HepG2 (cell line): ENCODE measurements around the gene CACNB4. TPM values are rescaled to one million over a fixed set of nuclear protein-coding genes. Genes with fewer than 3 reads are reported as not detected.

Experiments
- CHCHD3 ChIP-seq: sonication (generic); formaldehyde crosslinking; IDR thresholded peaks from 2 replicates; pipeline ENCODE4 v1.8.0; 2022; ENCODE audit warnings: mild to moderate bottlenecking, missing genetic modification reagents, moderate library complexity
- GATAD1 ChIP-seq: IDR thresholded peaks from 2 replicates; pipeline ENCODE4 v1.6.1; 2016; ENCODE audit warnings: missing genetic modification reagents, missing compliant biosample characterization
- NR0B2 ChIP-seq: sonication (generic); formaldehyde crosslinking; IDR thresholded peaks from 2 replicates; pipeline ENCODE4 v1.4.0; 2020; ENCODE audit warnings: mild to moderate bottlenecking, missing genetic modification reagents
- NR3C1 ChIP-seq: sonication (generic); formaldehyde crosslinking; IDR thresholded peaks from 2 replicates; pipeline ENCODE4 v1.4.0; 2020; ENCODE audit warnings: missing genetic modification reagents
- SOX6 ChIP-seq, 2 experiments: fragments of 450-650 bp in 1 of 2; sonication (generic) in 1 of 2; formaldehyde crosslinking in 1 of 2; IDR thresholded peaks; 2 replicates each; pipeline versions ENCODE4 v1.4.0 to v1.6.1; 2017 to 2020; ENCODE audit warnings: antibody characterized with exemption in 1 of 2, mild to moderate bottlenecking in 1 of 2, missing genetic modification reagents in 1 of 2
- STAT6 ChIP-seq: sonication (generic); formaldehyde crosslinking; IDR thresholded peaks from 2 replicates; pipeline ENCODE4 v1.4.0; 2020; ENCODE audit warnings: missing genetic modification reagents, mild to moderate bottlenecking, borderline replicate concordance
- TBX2 ChIP-seq: sonication (generic); formaldehyde crosslinking; IDR thresholded peaks from 2 replicates; pipeline ENCODE4 v1.5.0; 2020; ENCODE audit warnings: missing genetic modification reagents, mild to moderate bottlenecking, borderline replicate concordance
- THRA ChIP-seq: sonication (generic); formaldehyde crosslinking; IDR thresholded peaks from 2 replicates; pipeline ENCODE4 v1.4.0; 2020; ENCODE audit warnings: missing genetic modification reagents, borderline replicate concordance
- XRCC5 ChIP-seq: fragments of 200-400 bp; formaldehyde crosslinking; optimal IDR thresholded peaks from 2 replicates; pipeline ENCODE3; 2017; ENCODE audit warnings: mild to moderate bottlenecking, low read length
- ZFAT ChIP-seq: sonication (generic); formaldehyde crosslinking; conservative IDR thresholded peaks from 2 replicates; pipeline ENCODE4 v1.8.1; 2023; ENCODE audit warnings: missing genetic modification reagents, inconsistent platforms
- ZFP91 ChIP-seq: sonication (generic); formaldehyde crosslinking; IDR thresholded peaks from 2 replicates; pipeline ENCODE4 v1.9.0; 2022; ENCODE audit warnings: missing genetic modification reagents, mild to moderate bottlenecking, borderline replicate concordance
- ZNF407 ChIP-seq: sonication (generic); formaldehyde crosslinking; IDR thresholded peaks from one replicate; pipeline ENCODE4 v1.5.1; 2020; ENCODE audit warnings: mild to moderate bottlenecking, missing genetic modification reagents; ENCODE audit errors: not compliant biosample characterization
- ZNF577 ChIP-seq: sonication (generic); formaldehyde crosslinking; IDR thresholded peaks from 2 replicates; pipeline ENCODE4 v1.4.0; 2020; ENCODE audit warnings: mild to moderate bottlenecking, low read depth, missing genetic modification reagents, borderline replicate concordance
- polyA plus RNA-seq, 8 experiments: library from polyadenylated mRNA; depleted of rRNA in 3 of 8; stranded (reverse) in 7 of 8; unstranded in 1 of 8; fragments of >200 nt; fragmentation: Illumina TruSeq in 4 of 8; extraction: Trizol in 4 of 8; gene quantifications; 2 replicates each; pipeline versions ENCODE4 v1.2.1 to v1.2.3, GENCODE V29; 2011 to 2016; ENCODE audit warnings: low read depth in 4 of 8, missing spikeins in 1 of 8, mixed read lengths in 1 of 8; ENCODE audit not compliant: insufficient read depth in 1 of 8
- total RNA-seq, 5 experiments: library from RNA; depleted of rRNA; stranded (reverse); fragments of >200 nt; fragmentation: Illumina TruSeq; extraction: Trizol; gene quantifications; 2 replicates each; pipeline ENCODE4 v1.2.3, GENCODE V29; 2016; ENCODE audit warnings: low read depth in 1 of 5

Gene CACNB4
- total and polyA plus RNA-seq, 2 of the 13 experiments (the other 11 are each of a cell fraction or from before 2014, with no cell fraction given) = 5.1 to 14.3 TPM

GRCh38 chr2:152025678-152026287 lies 73.1 kb downstream of the CACNB4 start (continued):
- peak; percentile 66; the same call in 1 of the 2 replicates for TF ChIP-seq THRA
- TF ChIP-seq ZFAT = no peak
- TF ChIP-seq GATAD1 (CRISPR knock-in tag) = peak; percentile 33; the same call in 1 of the 2 replicates
- peak; percentile 81; the same call in 1 of the 2 replicates for TF ChIP-seq STAT6
- TF ChIP-seq NR3C1 (CRISPR knock-in tag) = no peak
- TF ChIP-seq ZFP91 (CRISPR knock-in tag) = peak; percentile 17; the same call in 1 of the 2 replicates
- TF ChIP-seq NR0B2 (CRISPR knock-in tag) = no peak
- peak; percentile 97 for TF ChIP-seq XRCC5
- no peak for TF ChIP-seq SOX6 (IDR thresholded peaks at IDR 0.05)
- TF ChIP-seq SOX6 (CRISPR knock-in tag; IDR thresholded peaks at IDR 0.05) = no peak
- peak; percentile 50 for TF ChIP-seq ZNF407
- 0 out of 2 replicates have a peak, but pooled peaks have one; percentile 11 for TF ChIP-seq TBX2 (CRISPR knock-in tag)
- 0 out of 2 replicates have a peak, but pooled peaks have one; percentile 30 for TF ChIP-seq CHCHD3 (CRISPR knock-in tag)
- TF ChIP-seq ZNF577 = no peak
